EH (cell line): ENCODE data around the gene ZNF30.
"Not testable (repeated sequence)": the region's sequence is repeated elsewhere in the genome, so short reads cannot be mapped to it uniquely, and the experiment has no call there.

Experiments
- DNase-seq: peaks from one replicate; pipeline ENCODE4 v3.0.0-alpha.2; 2015; ENCODE audit warnings: low read depth

The ZNF30 gene

DNA sequence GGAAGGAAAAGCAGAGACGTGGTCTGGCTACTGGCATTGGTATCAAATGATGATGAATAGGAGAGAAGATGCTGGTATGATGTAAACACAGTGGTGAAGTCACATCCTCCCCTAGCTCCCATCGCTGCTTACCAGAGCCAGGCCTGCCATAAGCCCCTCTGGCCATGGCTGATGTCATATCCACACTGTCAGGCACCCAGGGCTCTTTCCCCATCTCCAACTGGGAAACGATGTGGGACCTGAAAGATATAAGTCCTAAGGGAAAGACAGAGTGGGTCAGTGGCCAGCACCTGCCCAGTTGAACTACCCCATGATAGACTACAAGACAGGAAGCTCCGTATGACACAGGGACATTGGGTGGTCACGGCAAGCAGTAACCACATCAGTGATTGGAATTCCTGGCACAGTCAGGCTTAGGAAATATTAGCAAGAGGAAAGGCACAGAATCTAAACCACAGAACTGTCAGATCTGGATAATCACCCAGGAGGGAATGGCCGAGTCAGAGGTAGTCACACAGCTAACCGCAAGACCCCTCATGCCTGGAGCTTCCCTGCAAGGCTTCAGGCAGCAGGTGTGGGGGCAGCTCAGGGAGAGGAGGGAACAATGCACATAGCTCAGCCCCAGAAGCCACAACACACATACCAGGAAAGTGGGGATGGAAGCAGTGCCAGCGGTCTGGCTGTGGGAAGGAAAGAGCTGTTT, 33.6 kb downstream of the ZNF30 start:
- DNase-seq = peak; percentile 75

GRCh38 chr19:34960940-34961679, 34.4 kb downstream of the ZNF30 start:
- no peak for DNase-seq

DNA sequence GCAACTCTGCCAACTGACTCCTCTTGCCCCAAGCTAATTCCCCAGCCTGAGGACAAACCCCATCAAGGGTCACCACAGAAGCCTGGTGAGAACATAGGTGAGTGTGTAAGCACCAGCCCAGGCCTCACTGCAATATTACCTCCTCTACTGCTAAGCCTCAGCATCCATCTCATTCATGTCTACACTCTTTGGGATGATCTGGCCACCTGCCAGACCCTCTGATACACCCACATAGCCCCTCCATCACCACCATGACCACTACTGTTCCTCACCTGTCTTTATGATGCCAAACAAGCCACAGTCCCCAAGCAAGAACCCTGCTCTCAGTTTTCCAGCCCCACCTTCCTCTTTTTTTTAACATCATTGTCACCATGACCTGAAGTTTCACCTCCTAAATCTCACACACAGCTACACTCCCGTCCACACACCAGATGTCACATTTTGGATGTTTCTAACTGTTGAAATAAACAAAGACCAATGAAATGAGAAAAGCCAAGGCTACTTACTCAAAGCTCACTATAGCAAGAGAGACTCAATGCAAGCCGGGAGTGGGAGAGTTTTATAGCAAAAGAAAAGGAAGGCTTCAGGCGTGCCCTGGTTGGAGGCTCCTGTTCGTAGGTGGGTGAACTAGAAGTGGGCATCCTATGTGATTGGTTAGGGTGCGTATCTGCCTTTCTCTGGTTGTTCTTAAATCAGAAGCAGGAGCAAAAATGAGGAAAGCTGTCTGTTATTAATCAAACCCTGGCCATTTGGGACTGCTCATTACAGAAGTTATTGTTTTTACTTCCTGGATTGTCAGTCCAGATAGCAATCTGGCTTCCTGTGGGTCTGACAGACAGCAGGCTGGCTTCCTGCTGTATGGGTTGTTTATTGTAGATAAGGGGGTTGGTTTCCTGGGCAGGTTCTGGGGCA, 35.3 kb downstream of the ZNF30 start:
- DNase-seq = peak; percentile 41

DNA sequence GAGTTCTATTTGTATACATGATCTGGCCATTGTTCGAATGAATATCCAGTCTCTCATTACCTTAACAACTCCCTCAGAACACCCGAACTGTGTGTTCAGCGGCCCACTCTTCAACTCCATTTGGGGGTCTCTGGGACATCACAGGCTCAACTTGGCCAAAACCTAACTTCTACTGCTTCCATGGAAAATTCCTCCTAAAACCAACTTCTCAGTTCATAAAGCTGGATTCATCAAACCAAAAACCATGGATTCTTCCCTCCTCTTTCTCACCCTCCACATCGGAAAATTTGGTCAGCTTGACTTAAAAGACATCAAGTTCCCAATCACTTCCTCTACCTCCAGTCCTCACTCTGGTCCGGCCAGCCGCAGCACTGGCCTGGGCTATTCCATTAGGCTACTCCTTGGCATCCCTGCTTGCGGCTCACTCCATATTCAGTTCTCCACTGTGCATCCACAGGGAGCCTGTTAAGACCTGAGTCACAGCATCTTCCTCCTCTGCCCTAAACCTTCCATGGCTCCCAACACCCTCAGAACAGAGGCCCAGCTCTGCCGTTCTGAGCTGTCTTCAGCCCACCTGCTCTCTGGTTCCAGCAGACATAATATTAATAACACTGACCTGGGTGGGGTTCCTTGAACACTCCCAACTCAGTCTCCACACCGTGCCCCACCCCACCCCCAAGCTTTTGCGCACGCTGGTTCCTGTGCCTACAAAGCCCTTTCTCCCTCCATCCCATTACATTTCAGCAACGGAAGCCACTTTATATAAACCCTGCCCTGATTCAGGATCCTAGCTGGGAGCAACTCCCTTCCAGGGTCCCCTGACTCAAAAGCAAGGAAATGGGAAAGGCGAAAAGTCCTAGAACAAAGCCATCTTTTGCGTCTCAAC, 36.2 kb downstream of the ZNF30 start:
- no peak for DNase-seq

- DNase-seq = peak; percentile 59
Observed at GRCh38 chr19:34963573-34964406, 37.1 kb downstream of the ZNF30 start, which contains the start of gene ZNF792. Gene ZNF792 (minus strand): TSS chr19:34964229. CDS start chr19:34963662, 567 bp downstream.

DNA sequence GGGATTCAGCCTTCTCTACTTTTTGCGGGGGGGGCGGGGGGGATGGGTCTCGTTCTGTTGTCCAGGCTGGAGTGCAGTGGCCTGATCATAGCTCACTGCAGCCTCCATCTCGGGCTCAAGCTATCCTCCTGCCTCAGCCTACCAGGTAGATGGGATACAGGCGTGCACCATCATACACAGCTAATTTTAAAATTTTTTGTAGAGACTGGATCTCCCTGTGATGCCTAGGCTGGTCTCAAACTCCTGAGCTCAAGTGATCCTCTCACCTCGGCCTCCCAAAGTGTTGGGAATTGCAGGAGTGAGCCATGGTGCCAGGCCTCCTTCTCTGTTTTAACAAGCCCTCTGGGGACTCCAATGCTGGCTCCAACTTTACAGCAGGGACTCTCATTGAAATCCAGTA, 37.9 kb downstream of the ZNF30 start:
- no peak for DNase-seq

GRCh38 chr19:34965505-34965904, 38.8 kb downstream of the ZNF30 start:
- not testable (repeated sequence) for DNase-seq

GRCh38 chr19:34967551-34967950, 40.8 kb downstream of the ZNF30 start:
- no peak for DNase-seq

DNA sequence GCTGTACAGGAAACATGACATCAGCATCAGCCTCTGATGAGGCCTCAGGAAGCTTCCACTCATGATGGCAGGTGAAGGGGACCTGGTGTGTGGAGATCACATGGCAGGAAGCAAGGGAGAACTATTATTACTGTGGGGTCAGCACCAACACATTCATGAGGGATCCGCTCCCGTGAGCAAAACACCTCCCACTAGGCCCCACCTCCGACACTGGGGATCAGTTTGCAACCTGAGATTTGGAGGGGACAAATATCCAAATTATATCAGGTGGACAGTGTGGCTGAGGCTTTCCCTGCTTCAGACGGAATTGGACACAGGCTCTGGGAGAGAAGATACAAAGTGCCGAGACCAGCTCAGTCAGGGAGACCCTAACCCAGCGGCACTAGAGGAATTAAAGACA, 43.0 kb downstream of the ZNF30 start:
- no peak for DNase-seq

- DNase-seq = not testable (repeated sequence)
Observed at GRCh38 chr19:34970185-34970780, 43.6 kb downstream of the ZNF30 start.

- DNase-seq = no peak
Observed at GRCh38 chr19:34972163-34972705, 45.5 kb downstream of the ZNF30 start.

- no peak for DNase-seq
Observed at GRCh38 chr19:34974646-34975045, 47.9 kb downstream of the ZNF30 start.

- no peak for DNase-seq
Observed at GRCh38 chr19:34975056-34975455, 48.4 kb downstream of the ZNF30 start.

GRCh38 chr19:34976611-34977010, 49.9 kb downstream of the ZNF30 start:
- DNase-seq = no peak

GRCh38 chr19:34979819-34980640, 53.3 kb downstream of the ZNF30 start:
- DNase-seq = no peak

DNA sequence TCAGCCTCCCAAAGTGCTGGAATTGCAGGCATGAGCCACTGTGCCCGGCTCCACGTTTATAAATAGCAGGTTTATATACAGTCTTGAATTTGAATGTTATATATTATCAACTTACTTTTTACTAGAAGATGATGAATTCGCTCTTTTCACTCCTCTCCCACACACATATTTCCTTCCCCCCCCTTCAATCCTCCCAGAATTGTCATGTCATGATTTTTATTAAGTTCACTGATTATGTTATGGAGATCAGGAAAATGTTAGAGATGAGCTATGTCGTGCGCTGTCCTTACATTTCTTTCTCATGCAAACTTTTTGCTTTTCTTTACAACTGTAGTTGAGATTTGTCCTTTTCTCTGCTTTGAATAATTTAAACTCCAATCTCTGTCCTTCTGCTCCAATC, 55.6 kb downstream of the ZNF30 start:
- no peak for DNase-seq

GRCh38 chr19:34983786-34984185, 57.1 kb downstream of the ZNF30 start:
- DNase-seq = no peak

DNA sequence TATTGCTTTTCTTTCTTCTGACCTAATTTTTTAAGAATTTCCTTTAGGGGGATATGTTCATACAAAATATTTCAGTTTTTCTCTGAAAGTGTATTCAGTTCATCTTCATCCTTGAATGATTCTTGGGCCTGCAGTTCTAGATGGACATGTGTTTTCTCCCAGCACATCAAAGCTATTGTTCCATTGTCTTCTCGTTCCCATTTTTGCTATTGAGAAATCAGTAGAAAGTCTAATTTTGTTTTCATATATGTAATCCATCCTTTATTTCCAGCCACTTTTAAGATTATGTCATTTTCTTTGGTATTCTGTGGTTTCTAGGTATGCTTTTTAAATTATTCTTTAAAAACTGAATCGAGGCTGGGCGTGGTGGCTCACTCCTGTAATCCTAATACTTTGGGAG, 57.6 kb downstream of the ZNF30 start:
- DNase-seq = no peak
